ENCODE measurements around the gene KIF1A.

Gene KIF1A

GRCh38 chr2:240809276-240809675, 10.7 kb downstream of the KIF1A start:
- no peak for TF ChIP-seq TAF1 (IDR thresholded peaks at IDR 0.05; ENCODE audit: borderline replicate concordance, insufficient read depth, low read length)
- no peak for TF ChIP-seq SIN3A (IDR thresholded peaks at IDR 0.05; ENCODE audit: borderline replicate concordance, insufficient read depth, low read length)
- TF ChIP-seq FOXP2 (optimal IDR thresholded peaks at IDR 0.05; ENCODE audit: borderline replicate concordance, extremely low read depth, extremely low read length, insufficient read depth): no peak
- TF ChIP-seq POLR2AphosphoS5 (IDR thresholded peaks at IDR 0.05; ENCODE audit: low read depth, low read length): no peak
- TF ChIP-seq REST (IDR thresholded peaks at IDR 0.05; ENCODE audit: insufficient read depth in 1 of 2, low read depth in 2 of 2, low read length in 2 of 2): no peak

- TF ChIP-seq REST (IDR thresholded peaks at IDR 0.05; ENCODE audit: insufficient read depth in 1 of 2, low read depth in 2 of 2, low read length in 2 of 2) (no peak), SIN3A (IDR thresholded peaks at IDR 0.05; ENCODE audit: borderline replicate concordance, insufficient read depth, low read length) (no peak), TAF1 (IDR thresholded peaks at IDR 0.05; ENCODE audit: borderline replicate concordance, insufficient read depth, low read length) (no peak), POLR2AphosphoS5 (IDR thresholded peaks at IDR 0.05; ENCODE audit: low read depth, low read length) (no peak), FOXP2 (optimal IDR thresholded peaks at IDR 0.05; ENCODE audit: borderline replicate concordance, extremely low read depth, extremely low read length, insufficient read depth) (no peak)
Observed at GRCh38 chr2:240806459-240806858, 13.6 kb downstream of the KIF1A start.

- TF ChIP-seq TAF1 (IDR thresholded peaks at IDR 0.05; ENCODE audit: borderline replicate concordance, insufficient read depth, low read length) (no peak), REST (IDR thresholded peaks at IDR 0.05; ENCODE audit: insufficient read depth in 1 of 2, low read depth in 2 of 2, low read length in 2 of 2) (no peak), POLR2AphosphoS5 (IDR thresholded peaks at IDR 0.05; ENCODE audit: low read depth, low read length) (no peak), SIN3A (IDR thresholded peaks at IDR 0.05; ENCODE audit: borderline replicate concordance, insufficient read depth, low read length) (no peak), FOXP2 (optimal IDR thresholded peaks at IDR 0.05; ENCODE audit: borderline replicate concordance, extremely low read depth, extremely low read length, insufficient read depth) (no peak)
Observed at GRCh38 chr2:240806006-240806405, 14.0 kb downstream of the KIF1A start.

GRCh38 chr2:240803191-240803590, 16.8 kb downstream of the KIF1A start:
- TF ChIP-seq TAF1 (IDR thresholded peaks at IDR 0.05; ENCODE audit: borderline replicate concordance, insufficient read depth, low read length) (no peak), REST (IDR thresholded peaks at IDR 0.05; ENCODE audit: insufficient read depth in 1 of 2, low read depth in 2 of 2, low read length in 2 of 2) (no peak), POLR2AphosphoS5 (IDR thresholded peaks at IDR 0.05; ENCODE audit: low read depth, low read length) (no peak), FOXP2 (optimal IDR thresholded peaks at IDR 0.05; ENCODE audit: borderline replicate concordance, extremely low read depth, extremely low read length, insufficient read depth) (no peak), SIN3A (IDR thresholded peaks at IDR 0.05; ENCODE audit: borderline replicate concordance, insufficient read depth, low read length) (no peak)
